HepG2 (cell line): ENCODE measurements around the gene PCGF3. TPM values are rescaled to one million over a fixed set of nuclear protein-coding genes. Genes with fewer than 3 reads are reported as not detected.
A peak's percentile ranks its signal among the peaks of the same experiment; 100 is the strongest.

Source experiments
- AGO1 ChIP-seq: fragments of 200-400 bp; formaldehyde crosslinking; IDR thresholded peaks from 2 replicates; pipeline ENCODE4 v1.6.1; 2017; ENCODE audit warnings: mild to moderate bottlenecking, low read depth, low read length, moderate library complexity; ENCODE audit not compliant: poor library complexity, severe bottlenecking
- AGO2 ChIP-seq: fragments of 200-400 bp; formaldehyde crosslinking; optimal IDR thresholded peaks from 2 replicates; pipeline ENCODE3; 2017; ENCODE audit warnings: mild to moderate bottlenecking, low read depth, low read length, moderate library complexity
- AKAP8 ChIP-seq: sonication (generic); formaldehyde crosslinking; IDR thresholded peaks from 2 replicates; pipeline ENCODE4 v1.5.1; 2020; ENCODE audit warnings: mild to moderate bottlenecking, missing genetic modification reagents
- ELF4 ChIP-seq: sonication (generic); formaldehyde crosslinking; IDR thresholded peaks from 2 replicates; pipeline ENCODE4 v1.5.0; 2020; ENCODE audit warnings: missing genetic modification reagents, mild to moderate bottlenecking, moderate library complexity, borderline replicate concordance
- HINFP ChIP-seq: sonication (generic); formaldehyde crosslinking; IDR thresholded peaks from 2 replicates; pipeline ENCODE4 v1.4.0; 2020; ENCODE audit warnings: low read depth, mild to moderate bottlenecking, missing genetic modification reagents
- HMGA1 ChIP-seq: sonication (generic); formaldehyde crosslinking; conservative IDR thresholded peaks from 2 replicates; pipeline ENCODE4 v1.4.0; 2020; ENCODE audit warnings: missing genetic modification reagents
- HOXA3 ChIP-seq: sonication (generic); formaldehyde crosslinking; IDR thresholded peaks from 2 replicates; pipeline ENCODE4 v1.5.0; 2020; ENCODE audit warnings: missing genetic modification reagents
- KAT2B ChIP-seq: fragments of 150-350 bp; IDR thresholded peaks from 2 replicates; pipeline ENCODE4 v1.6.1; 2014; ENCODE audit warnings: low read depth, low read length, borderline replicate concordance
- NFE2 ChIP-seq: sonication (generic); formaldehyde crosslinking; IDR thresholded peaks from 2 replicates; pipeline ENCODE4 v1.4.0; 2020; ENCODE audit warnings: missing genetic modification reagents
- ONECUT2 ChIP-seq: sonication (generic); formaldehyde crosslinking; IDR thresholded peaks from 2 replicates; pipeline ENCODE4 v1.4.0; 2020; ENCODE audit warnings: missing genetic modification reagents
- PRMT3 ChIP-seq: sonication (generic); formaldehyde crosslinking; IDR thresholded peaks from 2 replicates; pipeline ENCODE4 v1.8.1; 2022; ENCODE audit warnings: low read depth, mild to moderate bottlenecking, moderate library complexity, missing genetic modification reagents, borderline replicate concordance
- RBM22 ChIP-seq: fragments of 200-400 bp; formaldehyde crosslinking; optimal IDR thresholded peaks from 2 replicates; pipeline ENCODE3; 2017; ENCODE audit warnings: mild to moderate bottlenecking, low read length, moderate library complexity
- SSRP1 ChIP-seq: IDR thresholded peaks from 2 replicates; pipeline ENCODE4 v1.6.1; 2016; ENCODE audit warnings: control low read depth
- TEAD3 ChIP-seq: optimal IDR thresholded peaks from 2 replicates; pipeline ENCODE3; 2016; ENCODE audit warnings: borderline replicate concordance
- ZBTB3 ChIP-seq: sonication (generic); formaldehyde crosslinking; IDR thresholded peaks from 2 replicates; pipeline ENCODE4 v1.4.0; 2020; ENCODE audit warnings: low read depth, mild to moderate bottlenecking, moderate library complexity, missing genetic modification reagents, borderline replicate concordance
- ZC3H13 ChIP-seq: sonication (generic); formaldehyde crosslinking; IDR thresholded peaks from 2 replicates; pipeline ENCODE4 v1.8.1; 2023; ENCODE audit warnings: mild to moderate bottlenecking, missing genetic modification reagents, moderate library complexity
- ZFY ChIP-seq: sonication (generic); formaldehyde crosslinking; IDR thresholded peaks from 2 replicates; pipeline ENCODE4 v1.4.0; 2020; ENCODE audit warnings: missing genetic modification reagents
- ZNF329 ChIP-seq: sonication (generic); formaldehyde crosslinking; IDR thresholded peaks from 2 replicates; pipeline ENCODE4 v1.9.0; 2021; ENCODE audit warnings: low read depth, mild to moderate bottlenecking, missing genetic modification reagents
- ZNF746 ChIP-seq: sonication (generic); formaldehyde crosslinking; IDR thresholded peaks from 2 replicates; pipeline ENCODE4 v1.8.0; 2022; ENCODE audit warnings: mild to moderate bottlenecking, missing genetic modification reagents
- ZNF775 ChIP-seq: sonication (generic); formaldehyde crosslinking; IDR thresholded peaks from 2 replicates; pipeline ENCODE4 v1.4.0; 2020; ENCODE audit warnings: missing genetic modification reagents, mild to moderate bottlenecking, moderate library complexity, borderline replicate concordance
- ZNF790 ChIP-seq: sonication (generic); formaldehyde crosslinking; IDR thresholded peaks from 2 replicates; pipeline ENCODE4 v1.8.0; 2022; ENCODE audit warnings: missing genetic modification reagents, mild to moderate bottlenecking, borderline replicate concordance
- ZSCAN29 ChIP-seq: sonication (generic); formaldehyde crosslinking; conservative IDR thresholded peaks from 2 replicates; pipeline ENCODE4 v1.4.0; 2020; ENCODE audit warnings: mild to moderate bottlenecking, missing genetic modification reagents
- polyA plus RNA-seq, 8 experiments: library from polyadenylated mRNA; depleted of rRNA in 3 of 8; stranded (reverse) in 7 of 8; unstranded in 1 of 8; fragments of >200 nt; fragmentation: Illumina TruSeq in 4 of 8; extraction: Trizol in 4 of 8; gene quantifications; 2 replicates each; pipeline versions ENCODE4 v1.2.1 to v1.2.3, GENCODE V29; 2011 to 2016; ENCODE audit warnings: low read depth in 4 of 8, missing spikeins in 1 of 8, mixed read lengths in 1 of 8; ENCODE audit not compliant: insufficient read depth in 1 of 8
- total RNA-seq, 5 experiments: library from RNA; depleted of rRNA; stranded (reverse); fragments of >200 nt; fragmentation: Illumina TruSeq; extraction: Trizol; gene quantifications; 2 replicates each; pipeline ENCODE4 v1.2.3, GENCODE V29; 2016; ENCODE audit warnings: low read depth in 1 of 5
- TF ChIP-seq, protein P1 (sequence below): sonication (generic); formaldehyde crosslinking; IDR thresholded peaks from 2 replicates; pipeline ENCODE4 v1.5.1; 2020; ENCODE audit warnings: missing genetic modification reagents, mild to moderate bottlenecking, borderline replicate concordance
- TF ChIP-seq, protein P2 (sequence below), 2 experiments: fragments of 450-650 bp in 1 of 2; sonication (generic) in 1 of 2; formaldehyde crosslinking; IDR thresholded peaks; 2 replicates each; pipeline versions ENCODE4 v1.5.0 to v1.8.0; 2020 to 2022; ENCODE audit warnings: mild to moderate bottlenecking in 1 of 2, missing genetic modification reagents in 1 of 2

PCGF3 gene
- total and polyA plus RNA-seq, 2 of the 13 experiments (the other 11 are each of a cell fraction or from before 2014, with no cell fraction given), result 28.6 to 66.2 TPM

DNA sequence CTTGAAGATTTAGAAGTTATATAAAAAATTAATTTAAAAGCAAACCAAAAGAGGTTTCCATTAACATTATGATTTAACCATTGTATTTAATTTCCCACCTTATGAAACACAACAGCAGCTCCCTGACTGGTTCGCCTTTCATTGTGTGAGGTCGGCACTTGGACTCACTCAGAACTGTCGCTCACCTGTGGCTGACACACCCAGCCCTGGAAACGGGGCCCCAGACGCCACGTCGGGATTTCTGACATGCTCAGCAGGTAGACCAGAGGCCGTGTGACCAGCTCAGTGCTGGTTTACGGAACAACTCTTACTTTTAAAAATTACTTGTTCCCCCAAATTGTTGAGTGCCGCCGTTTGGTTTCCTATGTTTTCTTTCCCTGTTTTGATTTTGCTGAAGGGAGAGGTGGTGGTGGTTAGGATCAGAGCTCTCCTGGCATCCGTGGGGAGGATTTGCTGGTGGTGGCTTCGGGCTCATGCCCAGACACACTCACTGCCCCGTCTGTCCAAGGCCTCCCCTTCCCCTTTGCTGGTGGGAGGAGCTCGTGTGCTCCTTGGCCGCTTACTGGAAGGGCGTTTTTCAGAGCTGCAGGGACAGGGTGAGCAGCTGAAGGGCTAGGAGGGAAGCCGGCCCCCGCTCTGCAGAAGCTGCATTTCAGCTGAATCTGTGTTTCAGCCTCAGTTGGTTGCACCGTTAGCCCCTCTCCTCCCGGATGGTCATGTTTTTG, 61.1 kb downstream of the PCGF3 start (continued):
- TF ChIP-seq SSRP1 (CRISPR knock-in tag), result peak; percentile 26; the same call in 1 of the 2 replicates
- no peak for TF ChIP-seq ELF4 (CRISPR knock-in tag)
- TF ChIP-seq HMGA1 (CRISPR knock-in tag), result no peak
- peak; percentile 84 for TF ChIP-seq AGO1
- TF ChIP-seq PRMT3 (CRISPR knock-in tag), result no peak
- peak; percentile 88 for TF ChIP-seq AGO2
- TF ChIP-seq ZNF790, result no peak
- no peak for TF ChIP-seq ZNF746 (CRISPR knock-in tag)
- TF ChIP-seq ZBTB3, result no peak
- TF ChIP-seq ZC3H13 (CRISPR knock-in tag), result peak; percentile 65
- TF ChIP-seq ZNF329 (CRISPR knock-in tag), result no peak
- no peak for TF ChIP-seq ZFY (CRISPR knock-in tag)
- TF ChIP-seq, protein P1, sequence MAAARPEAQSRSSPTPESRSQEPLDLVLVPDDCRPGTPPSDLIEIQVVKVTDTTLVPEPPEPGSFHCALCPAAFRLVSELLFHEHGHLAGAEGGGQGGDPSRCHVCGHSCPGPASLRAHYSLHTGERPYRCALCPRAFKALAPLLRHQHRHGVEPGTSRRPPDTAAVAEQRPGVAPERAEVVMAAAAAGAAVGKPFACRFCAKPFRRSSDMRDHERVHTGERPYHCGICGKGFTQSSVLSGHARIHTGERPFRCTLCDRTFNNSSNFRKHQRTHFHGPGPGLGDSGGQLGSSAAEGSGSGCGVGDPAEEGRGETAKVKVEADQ (CRISPR knock-in tag), result no peak
- TF ChIP-seq ZNF775 (CRISPR knock-in tag), result no peak
- TF ChIP-seq TEAD3 (CRISPR knock-in tag), result no peak
- TF ChIP-seq, protein P2, sequence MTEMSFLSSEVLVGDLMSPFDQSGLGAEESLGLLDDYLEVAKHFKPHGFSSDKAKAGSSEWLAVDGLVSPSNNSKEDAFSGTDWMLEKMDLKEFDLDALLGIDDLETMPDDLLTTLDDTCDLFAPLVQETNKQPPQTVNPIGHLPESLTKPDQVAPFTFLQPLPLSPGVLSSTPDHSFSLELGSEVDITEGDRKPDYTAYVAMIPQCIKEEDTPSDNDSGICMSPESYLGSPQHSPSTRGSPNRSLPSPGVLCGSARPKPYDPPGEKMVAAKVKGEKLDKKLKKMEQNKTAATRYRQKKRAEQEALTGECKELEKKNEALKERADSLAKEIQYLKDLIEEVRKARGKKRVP (CRISPR knock-in tag; IDR thresholded peaks at IDR 0.05), result 0 out of 4 replicates have a peak, but pooled peaks of 1 of the 2 experiments have one; percentile 14
- TF ChIP-seq RBM22, result peak; percentile 88
- no peak for TF ChIP-seq ONECUT2
- no peak for TF ChIP-seq HINFP (CRISPR knock-in tag)
- TF ChIP-seq KAT2B, result no peak
- TF ChIP-seq NFE2 (CRISPR knock-in tag), result no peak
- no peak for TF ChIP-seq ZSCAN29 (CRISPR knock-in tag)
- peak; percentile 82; the same call in 1 of the 2 replicates for TF ChIP-seq AKAP8 (CRISPR knock-in tag)
- TF ChIP-seq HOXA3 (CRISPR knock-in tag), result no peak
